T-cell (primary cell): Measurements from ENCODE around the gene MRPL24. TPM values are rescaled to one million over a fixed set of nuclear protein-coding genes. Genes with fewer than 3 reads are reported as not detected.

ENCODE experiments used
- ATAC-seq, 4 experiments: fragments of 200-7000 bp in 3 of 4; fragments of 150-1000 bp in 1 of 4; cut with Tn5 transposase; replicated peaks in 1 of 4; 1 replicate in 3 of 4; 2 replicates in 1 of 4; pipeline ENCODE4 v1.10.0; 2021; ENCODE audit warnings: moderate library complexity in 3 of 4, mild to moderate bottlenecking in 2 of 4, moderate number of reproducible peaks in 1 of 4
- CTCF ChIA-PET, 2 donors: fragments of 300-600 bp; sonication (Branson Sonifier 250); formaldehyde crosslinking; loops; one replicate each; lab custom pipeline; 2022; ENCODE audit warnings: antibody characterized with exemption in 2 of 2; lab: Charles Lee
- POLR2A ChIA-PET, 2 donors: fragments of 300-600 bp; sonication (Branson Sonifier 250); formaldehyde crosslinking; loops; one replicate each; lab custom pipeline; 2022; ENCODE audit warnings: antibody characterized with exemption in 2 of 2; lab: Charles Lee
- DNase-seq, 35 experiments: peaks; one replicate each; pipeline versions ENCODE4 v3.0.0 to v3.0.0-alpha.2; 2013 to 2023
- H3K27ac ChIP-seq: one replicate; pipeline ENCODE4 v1.5.1; 2013; ENCODE audit warnings: low read length
- H3K27me3 ChIP-seq, 2 experiments: replicated peaks in 1 of 2; 1 replicate in 1 of 2; 2 replicates in 1 of 2; pipeline versions ENCODE4 v1.6.1 to v1.7.0; 2013; ENCODE audit warnings: low read length in 1 of 2, mixed read lengths in 1 of 2; ENCODE audit not compliant: control insufficient read depth in 2 of 2, insufficient read depth in 2 of 2; ENCODE audit errors: extremely low read depth in 1 of 2
- H3K36me3 ChIP-seq, 2 donors: 1 replicate in 1 of 2; 2 replicates in 1 of 2; pipeline versions ENCODE4 v1.6.1 to v1.7.0; 2013; ENCODE audit warnings: low read length in 1 of 2; ENCODE audit not compliant: control insufficient read depth in 2 of 2, insufficient read depth in 1 of 2; ENCODE audit errors: extremely low read depth in 1 of 2
- H3K4me1 ChIP-seq, 2 experiments: 1 replicate in 1 of 2; 2 replicates in 1 of 2; pipeline versions ENCODE4 v1.6.1 to v1.7.0; 2013; ENCODE audit warnings: low read length in 2 of 2, mixed read lengths in 1 of 2; ENCODE audit not compliant: insufficient read depth in 2 of 2, control insufficient read depth in 1 of 2; ENCODE audit errors: extremely low read depth in 1 of 2
- H3K4me3 ChIP-seq, 2 donors: 1 replicate in 1 of 2; 2 replicates in 1 of 2; pipeline versions ENCODE4 v1.5.1 to v1.7.0; 2013; ENCODE audit warnings: mild to moderate bottlenecking in 2 of 2, low read length in 1 of 2, moderate library complexity in 1 of 2; ENCODE audit not compliant: control insufficient read depth in 1 of 2; ENCODE audit errors: extremely low read depth in 1 of 2
- H3K9me3 ChIP-seq: 2 replicates; pipeline ENCODE4 v1.7.0; 2013
- H3K27ac Mint-ChIP-seq, 2 donors: one replicate each; pipeline ENCODE4 v1.8.0; 2020 to 2021; ENCODE audit warnings: mild to moderate bottlenecking in 2 of 2, mixed read lengths in 2 of 2
- H3K27me3 Mint-ChIP-seq, 2 donors: one replicate each; pipeline ENCODE4 v1.8.0; 2021 to 2022; ENCODE audit warnings: mixed read lengths in 2 of 2
- H3K36me3 Mint-ChIP-seq: one replicate; pipeline ENCODE4 v1.8.0; 2021; ENCODE audit warnings: mixed read lengths
- H3K4me1 Mint-ChIP-seq, 3 donors: one replicate each; pipeline ENCODE4 v1.8.0; 2020 to 2022; ENCODE audit warnings: mixed read lengths in 3 of 3, mild to moderate bottlenecking in 1 of 3
- H3K4me3 Mint-ChIP-seq, 3 donors: one replicate each; pipeline ENCODE4 v1.8.0; 2020 to 2022; ENCODE audit warnings: mild to moderate bottlenecking in 3 of 3, mixed read lengths in 3 of 3, moderate library complexity in 3 of 3
- H3K9me3 Mint-ChIP-seq, 3 donors: one replicate each; pipeline ENCODE4 v1.8.0; 2020 to 2022; ENCODE audit warnings: mixed read lengths in 3 of 3
- WGBS: methylation state at CpG from one replicate; pipeline ENCODE4 v1.1.5; 2013; ENCODE audit warnings: missing lambda C conversion rate; ENCODE audit not compliant: insufficient coverage; 5-methylcytosine and 5-hydroxymethylcytosine counted together
- total RNA-seq, 35 experiments: library from RNA in 6 of 35; stranded (reverse) in 6 of 35; fragments of 120-200 nt in 1 of 35; gene quantifications; one replicate each; pipeline versions ENCODE4 v1.2.1 to v1.2.4 and lab custom pipeline; 2013 to 2026

MRPL24 gene
- total RNA-seq, 5 donors from 2014 or later (not counting 1 experiment from before 2014, with no cell fraction given): 23.8 to 66.6 (median 52.6) TPM

- ATAC-seq (no peak), DNase-seq (no peak)
- WGBS: no CpG with 5 or more reads among the region's 3 CpGs
- Histone ChIP-seq H3K27ac (no peak overlapping the region), H3K27me3 (no peaks in the 10 kb centered on the region), H3K4me1 (peaks cover 23 to 40% of the 10 kb centered on the region in 2 experiments), H3K4me3 (no peak overlapping the region), H3K9me3 (no peaks in the 10 kb centered on the region), H3K36me3 (peaks cover 15 to 20% of the 10 kb centered on the region in 2 donors)
- Mint-ChIP-seq H3K4me1 (peaks cover 64 to 74% (median 67%) of the 10 kb centered on the region in 3 donors), H3K9me3 (no peaks in the 10 kb centered on the region), H3K4me3 (no peak overlapping the region), H3K36me3 (peaks cover 38% of the 10 kb centered on the region), H3K27me3 (no peaks in the 10 kb centered on the region), H3K27ac (no peak overlapping the region)
- CTCF ChIA-PET: interaction anchor here in 1 of 2 donors (1.1 kb wide), 1 partner anchor 45 kb away, joined by 3 read pairs; no protein-coding TSS in a partner anchor
- POLR2A ChIA-PET: interaction anchor here (0.9 to 1.1 kb wide), 3 partner anchors 9 to 29 kb away, joined by 4 to 6 read pairs (median 6); no protein-coding TSS in a partner anchor
These were observed 31.3 kb upstream of the MRPL24 start for GRCh38 chr1:156772222-156772621.

- Histone ChIP-seq H3K36me3 (peaks cover 15 to 20% of the 10 kb centered on the region in 2 donors), H3K4me3 (peak overlapping the region; percentile 93 to 96), H3K9me3 (no peaks in the 10 kb centered on the region), H3K27ac (peak overlapping the region; percentile 97), H3K4me1 (peaks cover 19 to 42% of the 10 kb centered on the region in 2 experiments), H3K27me3 (no peaks in the 10 kb centered on the region)
- ChIA-PET POLR2A (no interaction called here), CTCF (interaction anchor here in 1 of 2 donors (1.0 to 1.3 kb wide), 4 partner anchors 21 to 45 kb away, joined by 3 to 7 read pairs (median 4); partner anchors contain the start of genes ISG20L2 and METTL25B)
- Mint-ChIP-seq H3K27ac (no peak overlapping the region), H3K4me1 (peaks cover 48 to 56% (median 54%) of the 10 kb centered on the region in 3 donors), H3K9me3 (no peaks in the 10 kb centered on the region), H3K27me3 (no peaks in the 10 kb centered on the region), H3K4me3 (no peak overlapping the region), H3K36me3 (peaks cover 29% of the 10 kb centered on the region)
- ATAC-seq (no peak), DNase-seq (no peak)
- 30% methylated on average over 5 of the region's 8 CpGs for WGBS
These were observed 27.9 kb upstream of the MRPL24 start for GRCh38 chr1:156768610-156769295.

GRCh38 chr1:156767879-156768604 lies 27.2 kb upstream of the MRPL24 start:
- H3K4me1 Mint-ChIP-seq: peaks cover 41 to 49% (median 47%) of the 10 kb centered on the region in 3 donors

GRCh38 chr1:156767101-156767878 lies 26.4 kb upstream of the MRPL24 start, which contains the start of gene PRCC:
PRCC (plus strand) TSS chr1:156767535; CDS start chr1:156767772, 237 bp downstream.
- Mint-ChIP-seq H3K9me3 (no peaks in the 10 kb centered on the region), H3K27me3 (no peaks in the 10 kb centered on the region), H3K36me3 (peaks cover 17% of the 10 kb centered on the region), H3K4me1 (peaks cover 34 to 41% (median 39%) of the 10 kb centered on the region in 3 donors), H3K4me3 (no peak within 1 kb of the TSS), H3K27ac (no peak within 1 kb of the TSS)
- CTCF ChIA-PET: interaction anchor here in 1 of 2 donors (0.6 to 2.3 kb wide), 6 partner anchors 9 to 41 kb away, joined by 3 to 16 read pairs (median 8); partner anchors contain the start of genes HDGF, ISG20L2, METTL25B and MRPL24
- POLR2A ChIA-PET: interaction anchor here in 1 of 2 donors (0.7 to 1.4 kb wide), 4 partner anchors 27 to 649 kb away, joined by 3 to 10 read pairs (median 5); partner anchors contain the start of genes ISG20L2, METTL25B and MRPL24
- H3K9me3 ChIP-seq: no peaks in the 10 kb centered on the region
- H3K4me1 ChIP-seq: peaks cover 19 to 36% of the 10 kb centered on the region in 2 experiments
- no peaks in the 10 kb centered on the region for H3K27me3 ChIP-seq
- ATAC-seq (peak; percentile 92 to 94 (median 93)), DNase-seq (peak; percentile 92 to 100 (median 99))
- peak within 1 kb of the TSS; percentile 93 to 96 for H3K4me3 ChIP-seq
- under 1% methylated on average over 40 of the region's 50 CpGs for WGBS
- peaks cover 9 to 13% of the 10 kb centered on the region in 2 donors for H3K36me3 ChIP-seq
- peak within 1 kb of the TSS; percentile 97 for H3K27ac ChIP-seq

More at GRCh38 chr1:156767879-156768604, 27.2 kb upstream of the MRPL24 start:
- DNase-seq (peak in 12 of 35 experiments; percentile 7 to 66 (median 25)), ATAC-seq (peak; percentile 1 to 4 (median 3))
- peaks cover 15 to 16% of the 10 kb centered on the region in 2 donors for H3K36me3 ChIP-seq
- no peaks in the 10 kb centered on the region for H3K27me3 ChIP-seq
- Mint-ChIP-seq H3K27ac (no peak overlapping the region), H3K27me3 (no peaks in the 10 kb centered on the region), H3K9me3 (no peaks in the 10 kb centered on the region), H3K4me3 (no peak overlapping the region), H3K36me3 (peaks cover 22% of the 10 kb centered on the region)
- peak overlapping the region; percentile 93 to 96 for H3K4me3 ChIP-seq
- H3K9me3 ChIP-seq: no peaks in the 10 kb centered on the region
- CTCF ChIA-PET: interaction anchor here in 1 of 2 donors (0.6 to 2.3 kb wide), 8 partner anchors 10 to 46 kb away, joined by 3 to 16 read pairs (median 7); partner anchors contain the start of genes HDGF, ISG20L2, METTL25B and MRPL24
- peaks cover 19 to 41% of the 10 kb centered on the region in 2 experiments for H3K4me1 ChIP-seq
- POLR2A ChIA-PET: interaction anchor here in 1 of 2 donors (0.7 to 1.4 kb wide), 4 partner anchors 27 to 650 kb away, joined by 3 to 10 read pairs (median 5); partner anchors contain the start of genes ISG20L2, METTL25B and MRPL24
- peak overlapping the region; percentile 97 for H3K27ac ChIP-seq
- 0% methylated on average over 2 of the region's 31 CpGs for WGBS

- ChIA-PET POLR2A (interaction anchor here in 1 of 2 donors (1.0 to 1.4 kb wide), 3 partner anchors 26 to 40 kb away, joined by 3 to 10 read pairs (median 7); partner anchors contain the start of genes ISG20L2, METTL25B and MRPL24), CTCF (interaction anchor here in 1 of 2 donors (1.4 to 2.3 kb wide), 4 partner anchors 14 to 40 kb away, joined by 7 to 16 read pairs (median 12); partner anchors contain the start of genes HDGF, ISG20L2, METTL25B and MRPL24)
- Mint-ChIP-seq H3K36me3 (peaks cover 17% of the 10 kb centered on the region), H3K27ac (no peak overlapping the region), H3K9me3 (no peaks in the 10 kb centered on the region), H3K4me3 (no peak overlapping the region), H3K27me3 (no peaks in the 10 kb centered on the region), H3K4me1 (peaks cover 33 to 38% (median 33%) of the 10 kb centered on the region in 3 donors)
- H3K36me3 ChIP-seq: peaks cover 5 to 13% of the 10 kb centered on the region in 2 donors
- WGBS: 13% methylated on average over 9 of the region's 14 CpGs
- no peaks in the 10 kb centered on the region for H3K9me3 ChIP-seq
- peak overlapping the region; percentile 71 to 93 for H3K4me3 ChIP-seq
- peak overlapping the region; percentile 97 for H3K27ac ChIP-seq
- DNase-seq: peak in 1 of 35 experiments; percentile 11
- peak in 1 of 4 experiments; percentile 1 for ATAC-seq
- H3K4me1 ChIP-seq: peaks cover 18 to 36% of the 10 kb centered on the region in 2 experiments
- no peaks in the 10 kb centered on the region for H3K27me3 ChIP-seq
These were observed 25.6 kb upstream of the MRPL24 start for GRCh38 chr1:156766298-156767100.
